Activated CD4-positive, alpha-beta T cell treated with anti-CD3 and anti-CD28 coated beads for 48 hours (primary cell): Measurements from ENCODE around the gene ITGA11.

Source experiments
- DNase-seq: peaks from one replicate; pipeline ENCODE4 v3.0.0-alpha.2; 2020

ITGA11 gene

DNA sequence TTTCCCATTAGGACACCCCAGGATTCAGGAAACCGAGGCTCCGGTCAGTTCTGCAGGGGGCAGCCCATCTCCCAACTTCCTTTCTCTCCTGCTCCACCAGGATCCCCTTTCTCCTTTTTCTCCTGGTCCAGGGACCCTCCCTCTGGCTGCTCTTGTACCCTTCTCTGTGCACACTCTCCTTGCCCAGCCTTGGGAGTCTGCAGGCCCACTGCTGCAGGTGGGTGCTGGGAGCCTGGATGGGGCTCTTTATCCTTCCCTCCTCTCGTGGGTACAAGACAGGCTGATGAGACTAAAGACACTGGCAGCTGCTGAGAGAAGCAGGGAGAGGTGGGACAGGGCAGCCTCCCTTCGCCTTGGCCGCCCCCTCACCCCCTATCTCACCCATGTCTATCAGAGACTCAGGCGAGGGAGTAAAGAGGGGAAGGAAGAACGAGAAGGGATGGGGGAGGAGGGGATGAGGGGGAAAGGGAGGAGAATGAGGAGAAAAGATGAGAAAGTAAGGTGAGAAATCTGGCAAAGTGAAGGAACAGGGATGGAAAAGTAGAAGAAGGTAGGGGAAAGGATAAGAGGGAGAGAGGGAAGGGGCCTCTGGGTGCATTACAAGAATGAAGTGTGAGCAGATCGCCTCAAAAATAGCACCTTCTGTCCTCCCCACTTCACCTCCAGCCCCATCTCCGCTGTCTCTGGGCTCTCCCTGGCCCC lies 45.2 kb downstream of the ITGA11 start:
- no peak for DNase-seq

DNA sequence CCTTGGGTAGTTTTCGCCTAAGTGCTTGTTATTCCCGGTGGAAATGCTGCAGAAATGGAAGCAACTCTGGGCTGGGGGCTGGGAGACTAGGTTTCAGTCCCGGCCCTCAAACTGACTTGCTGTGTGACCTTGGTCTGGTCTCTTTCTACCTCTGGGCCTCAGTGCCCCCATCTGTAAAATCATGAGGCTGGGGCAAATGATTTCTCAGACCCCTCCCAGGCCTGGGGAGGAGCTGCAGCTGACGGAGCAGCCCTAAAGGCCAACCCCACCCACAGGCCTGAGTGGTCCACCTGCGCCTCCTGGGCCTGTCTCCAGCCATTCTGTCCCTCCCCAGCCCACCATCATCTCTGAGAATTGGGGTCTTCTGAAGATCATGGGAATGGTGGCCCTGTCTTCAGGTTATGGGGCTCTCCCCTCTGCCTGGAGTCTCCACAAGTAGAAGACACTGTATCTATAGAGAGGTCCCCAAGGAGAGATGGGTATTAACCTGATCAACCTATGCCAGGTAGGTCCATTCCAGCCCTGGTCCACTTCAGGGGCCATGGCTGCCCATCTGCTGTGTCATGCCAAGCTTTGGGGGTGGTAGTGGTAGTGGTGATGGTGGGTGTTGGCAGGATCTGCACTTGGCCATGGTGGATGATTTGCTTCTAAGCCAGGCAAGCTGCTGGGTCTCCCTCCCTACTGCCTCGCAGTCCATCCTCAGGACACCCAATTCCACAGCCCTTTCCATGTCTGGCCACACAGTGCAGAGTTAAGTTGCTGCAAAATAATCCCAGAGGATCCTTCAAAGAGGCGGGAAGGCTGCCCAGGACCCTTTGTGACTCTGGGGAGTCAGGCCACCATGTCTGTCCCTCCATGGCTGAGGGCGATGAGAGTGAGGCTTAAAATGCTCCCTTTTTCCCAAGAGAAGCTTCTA lies 46.0 kb downstream of the ITGA11 start:
- no peak for DNase-seq

DNA sequence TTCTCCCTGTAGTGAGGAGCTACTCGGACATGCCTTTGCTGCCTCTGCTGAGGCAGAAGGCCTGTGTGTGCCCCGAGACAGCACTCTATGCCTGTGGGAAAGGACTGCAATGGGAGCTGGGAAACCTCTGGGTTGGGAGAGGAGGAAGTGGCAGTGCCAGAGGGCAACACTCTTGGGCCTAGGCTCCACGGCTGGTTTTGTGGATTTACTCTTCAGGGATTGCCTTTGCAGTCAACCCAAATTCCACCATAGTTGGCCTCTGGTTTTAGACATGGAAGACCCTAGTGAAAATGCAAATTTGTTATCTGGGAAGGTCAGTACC lies 46.8 kb downstream of the ITGA11 start:
- no peak for DNase-seq

DNA sequence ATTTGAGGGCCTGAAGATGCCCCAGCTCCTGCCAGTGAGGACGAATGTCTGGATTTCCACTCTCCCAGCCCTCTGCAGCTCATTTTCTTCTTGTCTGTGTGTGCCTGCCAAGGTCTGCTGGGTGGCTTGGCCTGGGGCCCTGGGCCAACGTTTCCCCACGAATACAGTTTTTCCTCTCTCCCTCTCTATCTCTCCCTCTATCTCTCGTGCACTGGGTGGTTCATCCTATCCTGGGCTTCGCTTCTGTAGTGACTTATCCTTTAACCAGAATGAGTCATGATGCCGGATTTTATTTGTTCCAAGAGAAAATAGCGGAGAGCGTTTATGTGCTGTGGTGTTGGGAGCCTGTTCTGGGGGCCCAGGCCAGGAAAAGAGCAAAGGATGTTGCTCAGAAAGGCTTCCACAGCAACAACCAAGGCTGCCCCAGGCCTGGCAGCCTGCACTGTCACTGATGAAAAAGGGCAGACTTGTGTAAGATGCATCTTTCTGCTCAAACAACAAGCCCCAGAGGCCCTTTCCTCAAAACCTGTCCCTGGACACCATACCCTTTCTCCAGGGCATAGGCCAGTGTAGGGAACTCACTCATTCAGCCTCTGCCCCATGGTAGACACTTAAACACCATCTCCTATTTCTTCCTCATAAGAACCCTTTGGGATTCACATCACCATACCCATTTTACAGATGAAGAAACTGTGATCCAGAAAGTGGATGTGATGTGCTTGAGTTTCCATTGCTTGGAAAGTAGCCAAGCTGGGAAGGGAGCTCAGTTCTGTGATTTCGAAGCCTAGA lies 47.3 kb downstream of the ITGA11 start:
- DNase-seq, result no peak

DNA sequence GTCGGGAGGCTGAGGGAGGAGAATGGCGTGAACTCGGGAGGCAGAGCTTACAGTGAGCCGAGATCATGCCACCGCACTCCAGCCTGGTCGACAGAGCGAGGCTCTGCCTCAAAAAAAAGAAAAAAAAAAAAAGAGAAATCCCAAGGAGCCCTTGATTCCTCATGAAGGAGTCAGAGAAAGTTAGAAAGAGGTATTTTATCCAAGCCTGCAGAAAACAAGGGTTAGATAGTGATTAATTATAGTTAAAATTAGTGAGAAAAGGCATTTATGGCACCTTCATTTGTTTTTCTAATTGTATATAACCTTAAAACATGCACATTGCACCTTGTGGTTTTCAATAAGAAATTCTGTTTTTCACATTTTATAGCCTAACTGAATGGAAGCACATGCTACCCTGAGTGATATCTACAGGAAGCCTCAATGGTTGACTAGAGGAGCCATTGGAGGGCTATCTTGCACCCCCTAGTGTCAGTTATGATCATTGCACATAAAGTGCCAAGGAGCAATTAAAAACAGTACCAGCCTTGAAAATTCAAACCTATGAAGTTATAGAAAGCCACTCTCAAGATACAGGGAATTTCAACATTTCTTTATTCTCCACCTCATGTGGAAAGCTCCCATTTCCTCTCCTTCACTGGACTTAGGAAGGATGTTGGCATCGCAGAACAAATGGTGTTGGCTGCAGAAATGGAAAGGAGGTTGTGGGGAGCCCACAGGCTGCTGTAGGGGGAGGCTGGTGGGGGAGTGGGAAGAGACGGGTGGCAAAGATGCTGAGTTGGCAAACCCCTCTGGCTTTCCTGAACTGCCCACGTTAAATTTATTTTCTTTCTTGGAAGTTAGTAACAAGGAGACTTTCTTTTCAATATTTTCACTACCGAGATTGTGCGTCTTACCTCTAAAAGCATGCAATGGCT lies 48.5 kb downstream of the ITGA11 start:
- DNase-seq, result peak; percentile 54

DNA sequence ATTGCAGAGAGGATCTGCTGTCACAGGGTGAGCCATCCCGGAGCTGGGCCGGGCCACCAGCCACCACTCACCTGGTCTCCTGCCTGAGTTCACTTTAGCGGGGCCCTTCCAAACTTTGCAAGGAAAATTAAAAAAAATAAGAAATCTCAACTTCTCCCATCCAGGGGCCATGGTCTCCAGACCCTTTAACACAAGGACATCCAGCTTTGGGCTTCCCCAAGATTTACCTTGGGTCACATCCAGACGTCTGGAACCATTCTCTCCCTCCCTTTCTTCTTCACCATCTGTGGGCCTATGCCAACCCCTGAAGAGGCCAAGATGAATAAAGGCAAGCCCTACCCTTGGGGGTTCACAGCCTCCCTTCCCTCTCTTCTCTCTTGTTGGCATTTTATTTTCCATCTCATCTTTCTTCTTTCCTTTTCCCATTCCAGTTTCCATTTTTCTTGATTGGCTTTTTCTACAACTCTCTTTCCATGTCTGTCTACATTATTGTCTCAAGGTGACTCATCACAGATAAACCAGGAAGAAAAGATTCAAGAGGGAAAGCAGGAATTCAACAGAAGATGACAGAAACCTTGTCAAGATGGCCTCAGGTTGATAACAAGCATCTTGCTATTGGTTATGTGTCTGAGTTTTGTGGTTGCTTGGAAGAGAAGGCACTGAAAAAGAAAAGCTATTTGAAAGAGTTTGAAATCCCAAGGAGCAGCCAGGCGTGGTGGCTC lies 49.5 kb downstream of the ITGA11 start:
- DNase-seq, result no peak

DNA sequence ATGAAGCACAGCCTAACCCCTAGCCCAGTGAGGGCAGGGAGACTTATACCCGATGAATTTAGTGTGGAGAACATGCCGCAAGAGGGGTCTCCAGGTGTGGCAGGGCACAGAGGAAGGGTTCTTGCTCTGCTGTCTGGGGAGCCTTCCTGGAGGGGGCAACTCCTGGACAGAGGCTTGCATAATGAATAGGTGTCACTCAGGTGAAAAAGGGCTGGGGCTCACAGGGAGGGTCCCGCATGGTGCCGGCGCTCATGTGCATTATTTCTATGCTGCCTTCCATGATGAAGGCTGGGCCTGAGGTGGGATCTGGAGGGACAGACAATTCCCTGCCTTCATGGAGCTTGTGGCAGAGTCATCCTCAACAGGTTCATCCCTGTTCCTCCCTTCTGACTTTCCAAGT lies 51.5 kb downstream of the ITGA11 start:
- DNase-seq, result no peak

DNA sequence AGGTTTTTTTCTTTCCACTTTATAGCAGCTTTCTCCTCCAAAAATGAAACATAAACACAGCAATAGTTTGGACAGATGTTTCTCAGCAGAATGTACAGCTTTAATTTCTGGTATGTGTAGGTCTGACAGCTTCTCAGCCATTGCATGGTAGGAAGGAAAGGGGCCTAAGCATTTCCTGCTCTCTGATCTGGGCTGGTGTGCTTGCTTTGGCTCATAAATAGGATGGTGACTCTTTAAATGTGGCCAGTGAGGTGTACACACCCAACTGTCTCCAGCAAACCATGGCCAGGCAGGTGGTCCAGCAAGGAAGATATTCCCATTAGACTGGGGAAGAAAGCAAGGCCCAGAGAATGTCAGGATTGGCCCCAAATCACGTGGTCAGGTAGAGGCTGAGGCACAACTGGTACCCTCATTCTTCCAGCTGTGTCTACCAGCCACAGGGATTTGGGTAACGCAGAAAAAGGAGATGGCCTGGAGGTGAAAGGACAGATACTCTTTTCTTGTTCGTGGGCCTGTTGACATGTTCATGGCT lies 52.1 kb downstream of the ITGA11 start:
- no peak for DNase-seq

DNA sequence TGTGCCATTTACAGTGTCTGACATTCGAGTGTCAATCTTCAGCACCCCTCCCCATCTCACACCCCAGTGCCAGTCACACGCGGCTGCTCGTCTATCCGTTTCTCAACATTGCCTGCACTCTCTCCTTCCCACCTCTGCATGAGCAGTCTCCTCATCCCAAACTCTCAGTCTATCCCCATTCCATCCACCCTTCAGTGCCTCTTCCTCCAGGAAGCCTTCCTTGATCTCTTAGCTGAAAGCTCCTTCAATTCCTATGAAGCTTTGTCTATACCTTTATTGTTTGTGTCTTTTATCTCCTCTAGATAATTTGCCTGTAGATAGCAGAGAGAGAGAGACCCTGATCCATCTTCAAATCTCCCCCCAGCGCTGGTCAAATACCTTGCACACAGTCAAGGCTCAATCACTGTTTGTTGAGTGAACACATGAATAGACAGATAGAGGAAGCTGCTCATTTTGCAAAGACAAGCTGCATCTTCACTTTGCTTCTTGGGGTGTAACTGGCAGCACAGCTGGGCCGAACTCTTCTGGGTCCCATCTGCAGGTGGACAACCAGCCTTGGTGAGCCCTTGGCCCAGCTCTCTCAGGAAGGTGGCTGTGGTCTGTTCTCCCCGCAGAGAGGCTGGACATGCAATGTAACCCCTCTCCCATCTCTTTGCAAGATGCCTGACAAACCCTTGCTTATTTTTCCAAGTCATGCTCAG lies 52.8 kb downstream of the ITGA11 start:
- no peak for DNase-seq

DNA sequence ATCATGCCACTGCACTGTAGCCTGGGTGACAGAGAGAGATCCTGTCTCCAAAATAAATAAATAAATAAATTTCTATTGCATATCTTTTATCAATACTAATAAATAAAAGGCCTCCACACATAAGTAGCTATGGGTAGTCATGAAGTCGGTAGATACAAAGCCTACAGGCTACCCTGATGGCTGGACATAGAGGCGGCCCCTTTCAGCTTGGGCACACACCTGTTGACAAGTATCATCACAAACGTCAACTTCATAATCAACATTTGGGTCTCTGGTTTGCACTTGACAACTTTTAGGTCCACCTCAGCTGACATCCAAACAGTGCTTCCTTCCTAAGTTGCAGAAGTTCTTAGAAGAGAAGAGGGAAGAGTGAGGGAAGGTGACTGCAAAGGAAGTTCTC lies 53.4 kb downstream of the ITGA11 start:
- no peak for DNase-seq

DNA sequence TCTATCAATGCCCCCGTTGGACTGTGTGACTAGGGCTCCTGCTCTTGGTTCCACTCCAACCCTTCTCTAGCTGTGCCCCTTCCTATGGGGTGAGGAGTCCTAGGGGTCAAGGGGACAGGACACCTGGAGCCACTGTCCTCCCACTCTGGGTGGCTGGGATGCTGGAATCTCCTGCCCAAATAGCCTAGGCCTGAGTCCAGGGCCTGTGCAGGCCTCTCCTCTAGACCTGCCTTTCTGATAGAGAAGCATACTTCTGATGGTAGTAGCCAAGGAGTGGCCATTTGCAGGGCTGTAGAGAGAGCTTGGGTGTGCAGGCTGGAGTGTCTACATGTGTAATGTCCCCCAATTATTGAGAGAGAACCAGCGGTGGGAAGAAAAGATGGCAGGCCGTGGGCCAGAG lies 54.2 kb downstream of the ITGA11 start:
- DNase-seq, result no peak

DNA sequence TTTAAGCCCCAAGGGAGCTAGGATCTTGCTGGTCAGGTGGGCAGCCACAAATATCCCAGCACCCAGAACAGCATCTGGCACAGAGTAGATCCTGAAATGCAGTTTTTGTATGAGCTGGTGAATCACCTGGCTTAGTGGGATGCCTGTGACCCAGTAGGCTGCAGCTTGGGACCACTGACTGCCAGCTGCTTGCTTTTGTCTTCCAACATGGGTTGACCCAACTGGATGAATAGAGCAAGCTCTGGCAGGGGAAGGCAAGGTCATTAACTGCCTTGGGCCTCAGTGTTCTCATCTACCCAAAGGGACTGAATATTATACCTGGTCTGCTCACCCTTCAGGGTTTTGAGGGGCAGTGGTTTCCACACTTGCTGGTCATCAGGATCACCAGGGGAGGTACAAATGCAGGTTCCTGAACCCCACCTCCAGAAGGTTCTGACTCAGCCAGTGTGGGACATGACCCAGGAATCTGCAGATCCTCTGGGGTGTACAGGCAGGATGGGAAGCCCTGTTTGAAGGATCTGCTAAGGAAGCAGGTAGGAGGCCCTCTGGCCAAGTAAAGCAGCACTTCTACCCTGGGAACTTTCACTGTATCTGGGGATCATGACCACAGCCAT lies 55.4 kb downstream of the ITGA11 start:
- no peak for DNase-seq

DNA sequence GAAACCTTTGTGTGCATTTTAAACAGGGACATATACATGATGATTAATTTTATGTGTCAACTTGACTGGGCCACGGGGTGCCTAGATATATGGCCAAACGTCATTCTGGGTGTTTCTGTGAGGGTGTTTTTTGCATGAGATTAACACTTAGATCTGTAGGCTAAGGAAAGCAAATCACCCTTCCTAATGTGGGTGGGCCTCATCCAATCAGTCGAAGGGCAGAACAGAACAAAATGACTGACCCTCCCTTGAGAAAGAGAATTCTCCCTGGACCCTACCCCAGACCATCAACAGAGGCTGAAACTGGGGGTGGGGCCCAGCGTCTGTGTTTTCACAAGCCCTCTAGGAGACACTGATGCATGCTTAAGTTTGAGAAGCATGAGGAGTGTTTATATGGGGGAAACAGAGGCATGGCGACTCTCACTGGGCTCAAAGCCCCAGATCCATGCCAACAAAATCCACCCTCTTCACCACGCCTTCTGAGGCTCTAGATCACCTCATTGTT lies 56.2 kb downstream of the ITGA11 start:
- no peak for DNase-seq

DNA sequence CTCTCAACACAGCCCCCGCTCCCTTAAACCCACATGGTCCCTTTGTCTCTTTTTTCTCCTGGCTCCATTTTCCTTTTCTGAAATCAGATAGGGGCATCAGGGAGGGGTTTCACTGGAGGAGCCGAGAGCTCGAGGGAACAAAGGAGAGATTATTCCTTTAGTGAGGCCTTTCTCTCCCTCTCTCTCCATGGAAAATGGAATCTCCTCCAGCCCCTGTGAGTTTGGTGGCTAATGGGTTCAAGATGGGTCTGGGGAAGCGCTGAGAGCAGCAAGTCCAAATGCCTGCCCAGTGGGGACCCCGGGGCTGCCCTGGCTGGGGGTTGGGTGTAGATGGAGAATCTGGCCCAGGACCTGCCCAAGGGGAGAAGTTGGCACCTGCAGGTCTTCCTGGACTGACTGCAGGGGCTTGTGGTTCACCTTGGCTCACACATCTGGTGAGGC lies 56.8 kb downstream of the ITGA11 start:
- no peak for DNase-seq

DNA sequence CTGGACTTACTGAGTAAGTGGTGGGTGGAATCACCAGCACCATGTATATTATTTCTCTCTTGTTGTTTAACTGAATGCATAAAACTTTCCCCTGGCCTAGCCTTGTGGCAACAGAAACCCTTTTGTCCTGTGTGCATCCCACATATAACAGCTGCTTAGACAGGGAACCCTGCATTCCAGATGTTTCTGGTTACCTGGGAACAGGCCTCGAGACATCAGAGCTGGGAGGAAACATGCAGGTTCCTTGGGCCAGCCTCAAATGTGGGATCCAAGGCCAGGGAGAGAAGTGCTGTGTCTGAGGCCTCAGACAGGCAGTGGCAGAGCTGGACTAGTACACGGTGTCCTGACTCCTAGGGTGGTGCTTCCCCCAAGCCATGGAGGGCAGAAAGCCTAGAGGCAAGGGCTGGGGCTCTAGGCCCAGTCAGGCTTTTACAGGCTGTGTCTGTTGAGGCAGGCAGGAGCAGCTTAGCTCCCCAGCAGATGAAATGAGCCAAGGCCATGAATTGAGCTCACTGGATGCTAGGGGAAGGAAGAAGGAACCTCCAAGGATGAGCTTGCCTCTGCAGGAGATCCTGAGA lies 57.7 kb downstream of the ITGA11 start:
- DNase-seq, result no peak

DNA sequence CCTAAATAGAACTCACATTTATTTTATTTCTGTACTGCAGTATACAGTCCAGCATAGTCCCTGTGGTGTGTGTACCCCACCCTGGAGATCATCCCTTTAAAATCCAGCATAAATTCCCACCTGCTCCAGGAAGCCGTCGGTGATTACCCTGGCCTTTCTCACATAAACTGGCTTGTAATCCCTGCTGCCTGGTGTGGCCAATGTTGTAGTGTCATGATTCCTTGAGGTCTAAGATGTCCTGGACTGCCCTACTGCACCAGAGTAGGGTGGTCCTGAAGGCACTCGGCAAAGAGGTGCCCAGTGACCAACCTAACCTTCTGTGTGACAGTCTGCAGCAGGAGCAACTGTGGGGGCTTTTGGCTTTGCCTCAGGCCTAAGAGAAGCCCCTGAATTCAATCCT lies 58.9 kb downstream of the ITGA11 start:
- DNase-seq, result no peak

DNA sequence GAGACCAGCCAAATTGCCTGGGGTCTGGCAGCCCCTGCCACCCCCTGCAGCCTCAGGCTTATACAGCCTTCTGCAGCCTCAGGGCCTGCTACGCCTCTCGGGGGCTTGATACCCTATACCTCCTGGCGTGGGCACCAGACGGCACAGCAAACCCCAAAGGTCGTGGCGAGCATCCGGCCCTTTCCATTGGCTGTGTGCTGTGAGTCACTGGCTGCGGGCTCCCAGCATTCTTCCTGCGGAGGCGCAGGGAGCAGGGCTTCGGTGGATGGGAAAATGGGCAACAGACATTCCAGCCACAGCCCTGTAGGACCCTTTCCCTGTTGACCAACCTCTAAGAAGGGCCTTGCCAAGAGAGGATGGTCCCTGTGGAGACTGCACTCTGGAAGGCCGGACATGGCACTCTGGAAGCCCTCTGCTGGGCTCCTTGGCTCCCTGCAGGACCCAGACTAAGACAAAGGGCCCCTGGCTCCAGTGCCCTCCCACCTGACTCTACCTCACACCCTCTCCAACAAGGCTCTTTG lies 59.6 kb downstream of the ITGA11 start:
- no peak for DNase-seq

DNA sequence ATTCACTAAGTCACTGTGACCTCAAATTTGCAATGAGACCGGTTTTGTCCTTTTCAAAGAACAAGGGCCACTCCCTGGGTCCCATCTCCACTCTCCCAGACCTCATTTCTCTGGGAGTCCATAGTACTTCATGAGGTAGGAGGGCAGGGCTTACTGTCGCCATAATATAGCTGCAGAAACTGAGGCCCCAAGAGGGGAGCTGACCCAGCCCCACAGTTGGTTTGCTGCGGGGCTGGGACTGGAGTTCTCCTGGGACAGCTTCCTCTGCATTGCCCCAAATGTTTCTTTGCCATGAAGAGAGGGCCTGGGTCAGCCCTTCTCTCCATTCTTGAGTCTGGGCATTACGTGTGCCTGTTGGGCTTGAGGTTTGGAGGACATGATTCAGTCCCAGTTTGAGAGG lies 60.1 kb downstream of the ITGA11 start:
- no peak for DNase-seq

DNA sequence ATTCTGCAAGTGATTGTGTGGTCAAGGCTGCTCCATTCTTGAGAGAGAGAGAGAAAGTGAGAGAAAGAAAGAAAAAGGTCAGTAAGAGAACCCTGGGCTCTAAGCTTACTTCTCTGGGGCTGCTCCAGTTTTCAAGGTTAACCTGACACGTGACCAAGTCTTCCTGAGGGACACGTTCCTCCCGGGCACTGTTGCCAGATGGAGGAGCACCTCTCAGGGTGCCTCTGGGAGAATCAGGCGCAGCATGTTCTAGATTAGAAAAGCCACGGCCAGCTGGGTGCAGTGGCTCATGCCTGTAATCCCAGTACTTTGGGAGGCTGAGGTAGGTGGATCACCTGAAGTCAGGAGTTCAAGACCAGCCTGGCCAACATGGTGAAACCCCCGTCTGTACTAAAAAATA lies 60.8 kb downstream of the ITGA11 start:
- no peak for DNase-seq

DNA sequence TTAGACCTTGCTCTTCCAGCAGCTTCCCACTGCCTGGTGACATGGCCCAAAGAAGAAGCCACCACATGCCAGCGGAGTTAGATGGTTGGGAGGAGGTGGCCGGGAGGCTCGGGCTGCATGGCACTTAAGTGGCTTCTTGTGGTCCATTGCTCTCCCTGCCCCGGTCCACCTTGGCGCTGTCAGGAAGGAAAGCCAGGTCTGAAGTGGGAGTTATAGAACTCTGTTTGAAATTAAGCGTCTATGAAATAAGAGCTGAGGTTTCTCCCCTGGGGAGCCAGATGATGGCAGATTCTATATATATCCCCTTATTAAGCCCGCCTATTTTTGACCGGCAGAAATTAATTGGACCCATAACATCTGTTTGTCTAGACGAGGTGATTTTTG lies 61.2 kb downstream of the ITGA11 start:
- no peak for DNase-seq
